Melanocyte of skin (primary cell): ENCODE measurements around the gene GRIA4. TPM values are rescaled to one million over a fixed set of nuclear protein-coding genes. Genes with fewer than 3 reads are reported as not detected.

Experiments
- small RNA-seq, 2 donors: library from RNA; depleted of rRNA; stranded (forward); fragments of <200 nt; gene quantifications; one replicate each; pipeline ENCODE3, GENCODE V24; 2012
- total RNA-seq, 2 donors: library from RNA; depleted of rRNA; stranded (reverse); fragments of >200 nt; gene quantifications; 2 replicates each; pipeline ENCODE4 v1.2.3, GENCODE V29; 2012

Gene GRIA4
- total RNA-seq: not detected

DNA sequence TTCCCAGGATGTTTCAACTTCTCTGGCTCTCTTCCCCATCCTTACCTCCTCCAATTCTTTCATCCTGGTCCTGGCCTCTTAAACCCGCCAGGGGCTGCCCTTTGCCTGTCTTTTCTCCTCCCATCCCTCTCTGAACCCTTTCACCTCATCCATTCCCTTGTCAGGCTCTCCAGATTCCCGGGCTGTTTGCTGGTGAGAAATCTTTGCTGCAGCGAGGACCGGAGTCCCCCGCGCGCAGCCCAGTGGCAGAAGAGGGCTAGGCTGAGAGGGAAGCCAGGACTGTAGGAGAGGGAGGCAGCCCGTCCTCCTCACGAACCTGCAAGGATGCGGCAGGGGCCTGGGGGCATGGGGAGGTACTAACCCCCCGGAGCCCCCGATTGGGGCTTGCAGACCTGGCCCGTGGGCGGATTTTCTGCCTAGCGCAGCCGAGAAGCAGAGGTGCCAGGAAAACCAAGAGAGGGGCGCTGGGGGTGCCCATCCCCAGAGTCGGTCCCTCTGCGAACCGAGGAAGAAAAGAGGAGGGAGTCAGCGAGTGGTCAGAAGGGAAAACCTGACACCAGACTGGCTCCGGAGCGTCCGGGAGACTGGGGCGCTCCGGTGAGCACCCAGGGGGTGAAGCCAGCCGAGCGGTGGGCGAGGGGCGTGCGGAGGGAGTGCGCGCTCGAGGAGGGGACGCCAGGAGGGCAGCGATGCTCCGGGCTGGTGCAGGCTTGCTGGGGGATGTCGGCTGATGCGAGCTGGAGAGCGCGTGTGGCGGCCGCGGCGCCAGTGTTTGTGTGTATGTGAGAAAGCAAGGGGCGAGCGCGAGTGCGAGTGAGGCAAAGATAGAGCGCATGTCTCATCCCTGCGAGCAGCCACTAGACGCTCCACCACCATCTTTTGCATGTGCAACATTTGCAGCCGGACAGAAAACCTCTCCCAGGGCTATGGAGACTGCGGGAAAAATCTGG, at the start of gene GRIA4:
GRIA4 (plus strand) TSS at position 242 of the 950 bp plus-strand sequence. CDS start 925 bp downstream, outside the sequence.

DNA sequence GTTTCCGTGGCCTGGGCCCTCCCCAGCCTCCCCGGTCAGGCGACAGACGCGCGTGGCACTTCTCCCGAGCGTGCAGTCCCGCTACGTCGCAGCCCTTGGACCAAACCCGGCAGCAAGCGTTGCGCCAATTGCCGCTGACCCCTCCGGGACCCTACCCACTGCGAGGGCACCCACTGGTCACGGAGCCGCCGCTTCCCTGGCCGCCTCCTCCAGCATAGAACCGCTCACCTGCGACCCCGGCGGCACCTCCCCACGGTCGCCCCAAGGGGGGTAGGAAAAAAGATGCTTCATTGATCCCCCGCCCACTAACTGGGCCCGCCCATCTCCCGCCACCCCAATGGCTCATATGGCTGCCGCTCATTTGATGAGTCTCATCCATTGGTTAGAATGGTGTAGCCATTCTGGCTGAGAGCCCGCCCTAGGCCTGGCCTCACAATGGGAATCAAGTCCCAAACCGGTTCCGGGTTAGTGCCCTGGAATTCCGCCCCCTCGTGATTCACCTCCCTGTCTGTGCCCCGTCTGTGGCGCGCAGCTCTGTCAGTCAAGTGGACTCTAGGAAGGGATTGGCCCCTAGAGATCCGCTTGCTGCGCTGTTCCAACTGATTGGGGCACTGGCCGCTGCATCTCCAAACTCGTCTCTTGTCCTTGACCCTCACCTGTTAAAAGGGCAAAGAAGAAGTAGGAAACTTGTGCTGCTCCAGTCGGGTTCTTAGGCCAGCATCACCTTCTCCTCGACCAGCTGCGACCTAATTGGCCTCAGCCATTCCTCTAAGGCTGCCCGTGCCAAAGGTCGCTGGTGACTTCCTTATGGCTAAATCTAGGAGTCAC, 412.3 kb downstream of the GRIA4 start, which contains the start of gene MSANTD4:
MSANTD4 (minus strand) TSS at position 274 of the 828 bp plus-strand sequence. CDS start 11,323 bp downstream, outside the sequence.

Small RNAs within 50 kb of the gene (small RNA-seq; reads per million reads assigned to genes)
- gene RNU4-55P (0 reads per million in 2 donors), gene RNU6-277P (0 reads per million in 2 donors)
